NCI-H69 (cell line): ENCODE data around the gene CCDC187.

Source experiments
- DNase-seq: peaks from one replicate; lab custom pipeline; 2025; lab: John Stamatoyannopoulos, UW

CCDC187 gene

GRCh38 chr9:136339173-136339957 lies 35.5 kb upstream of the CCDC187 start:
- peak; percentile 31 for DNase-seq

GRCh38 chr9:136338511-136338910 lies 34.6 kb upstream of the CCDC187 start:
- no peak for DNase-seq

DNA sequence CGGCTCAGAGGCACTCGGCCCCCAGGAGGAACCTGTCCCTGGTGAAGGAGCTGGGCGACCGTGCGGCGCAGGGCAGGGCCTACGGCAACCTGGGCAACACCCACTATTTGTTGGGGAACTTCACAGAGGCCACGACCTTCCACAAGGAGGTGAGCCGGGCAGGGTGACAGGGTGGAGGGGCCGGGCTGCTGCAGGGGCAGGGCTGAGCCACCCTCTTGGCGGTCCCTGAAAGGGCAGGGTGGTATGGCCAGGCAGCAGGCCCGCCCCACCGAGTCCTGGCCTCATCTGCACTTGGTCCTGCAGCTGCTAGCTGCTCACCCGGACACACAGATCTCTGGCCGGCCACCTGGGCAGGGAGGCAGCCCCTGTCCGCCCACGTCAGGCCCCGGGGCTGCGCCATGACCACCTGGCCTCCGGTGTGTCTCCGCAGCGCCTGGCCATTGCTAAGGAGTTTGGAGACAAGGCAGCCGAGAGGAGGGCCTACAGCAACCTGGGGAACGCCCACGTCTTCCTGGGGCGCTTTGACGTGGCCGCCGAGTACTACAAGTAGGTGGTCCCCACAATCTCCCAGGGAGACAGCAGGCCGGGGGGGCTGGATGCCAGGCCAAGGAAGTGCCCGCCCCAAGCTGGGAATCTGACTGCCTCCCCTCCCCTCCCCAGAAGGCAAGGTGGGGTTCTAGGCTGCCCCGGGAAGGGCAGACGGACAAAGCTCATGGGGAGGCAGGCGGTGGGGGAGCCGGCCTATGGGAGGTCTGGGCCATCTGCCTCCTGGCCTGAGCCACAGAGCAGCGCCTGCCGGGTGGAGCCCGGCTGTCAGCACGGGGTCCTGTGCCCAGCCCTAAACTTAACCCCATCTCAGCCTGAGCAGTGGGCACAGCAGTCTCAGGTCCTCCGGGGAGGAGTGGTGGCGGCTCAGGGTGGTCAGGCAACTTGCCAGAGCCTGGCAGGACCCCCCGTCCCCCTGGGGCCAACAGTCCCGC lies 33.8 kb upstream of the CCDC187 start:
- no peak for DNase-seq

DNA sequence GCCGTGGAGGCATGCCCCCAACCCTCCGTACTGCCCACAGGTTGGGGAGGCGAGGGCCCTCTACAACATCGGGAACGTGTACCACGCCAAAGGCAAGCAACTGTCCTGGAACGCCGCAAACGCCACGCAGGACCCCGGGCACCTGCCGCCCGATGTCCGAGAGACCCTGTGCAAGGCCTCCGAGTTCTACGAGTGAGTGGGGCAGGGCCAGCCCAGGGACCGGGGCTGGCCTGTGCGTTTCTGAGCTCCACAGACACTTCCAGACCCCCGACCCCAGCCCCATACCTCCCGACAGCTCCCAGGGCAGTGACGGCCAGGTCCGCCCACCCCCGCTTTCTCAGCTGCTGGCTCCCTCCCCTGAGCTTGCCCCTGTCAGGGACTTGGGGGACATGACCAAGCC lies 33.0 kb upstream of the CCDC187 start:
- no peak for DNase-seq

DNA sequence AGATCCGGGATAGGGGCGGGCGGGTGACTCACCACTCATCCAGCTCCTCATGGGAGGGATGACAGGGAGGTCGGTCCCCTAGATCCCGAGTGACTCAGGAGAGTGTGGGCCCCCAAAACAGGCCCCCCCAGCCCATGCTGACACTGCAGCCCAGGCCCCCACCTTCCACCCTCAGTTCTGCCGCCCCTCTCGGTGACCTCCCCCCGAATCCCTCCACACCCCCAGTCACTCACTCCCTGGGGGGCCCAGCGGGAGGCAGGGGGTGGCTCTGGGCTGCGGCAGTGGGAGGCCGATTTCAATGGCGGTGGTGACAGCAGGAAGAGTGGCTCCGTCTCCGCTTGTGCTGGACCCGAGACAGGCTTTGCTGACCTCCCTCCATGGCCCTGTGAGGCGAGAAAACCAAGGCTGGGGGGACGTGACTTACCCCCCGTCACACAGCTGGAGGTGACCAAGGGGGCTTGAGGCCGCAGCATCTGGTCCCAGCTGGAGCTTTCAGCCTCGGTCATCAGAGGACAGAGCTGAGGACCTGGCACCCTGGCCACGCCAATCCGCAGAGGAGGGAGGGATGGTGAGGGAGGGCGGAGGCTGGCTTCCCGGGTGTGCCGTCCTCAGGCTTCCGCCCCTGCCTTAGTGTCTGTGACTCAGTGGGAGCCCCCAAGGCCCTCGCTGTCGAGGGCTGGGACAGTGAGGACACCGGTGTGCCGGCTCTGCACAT lies 32.4 kb upstream of the CCDC187 start:
- DNase-seq: no peak

DNA sequence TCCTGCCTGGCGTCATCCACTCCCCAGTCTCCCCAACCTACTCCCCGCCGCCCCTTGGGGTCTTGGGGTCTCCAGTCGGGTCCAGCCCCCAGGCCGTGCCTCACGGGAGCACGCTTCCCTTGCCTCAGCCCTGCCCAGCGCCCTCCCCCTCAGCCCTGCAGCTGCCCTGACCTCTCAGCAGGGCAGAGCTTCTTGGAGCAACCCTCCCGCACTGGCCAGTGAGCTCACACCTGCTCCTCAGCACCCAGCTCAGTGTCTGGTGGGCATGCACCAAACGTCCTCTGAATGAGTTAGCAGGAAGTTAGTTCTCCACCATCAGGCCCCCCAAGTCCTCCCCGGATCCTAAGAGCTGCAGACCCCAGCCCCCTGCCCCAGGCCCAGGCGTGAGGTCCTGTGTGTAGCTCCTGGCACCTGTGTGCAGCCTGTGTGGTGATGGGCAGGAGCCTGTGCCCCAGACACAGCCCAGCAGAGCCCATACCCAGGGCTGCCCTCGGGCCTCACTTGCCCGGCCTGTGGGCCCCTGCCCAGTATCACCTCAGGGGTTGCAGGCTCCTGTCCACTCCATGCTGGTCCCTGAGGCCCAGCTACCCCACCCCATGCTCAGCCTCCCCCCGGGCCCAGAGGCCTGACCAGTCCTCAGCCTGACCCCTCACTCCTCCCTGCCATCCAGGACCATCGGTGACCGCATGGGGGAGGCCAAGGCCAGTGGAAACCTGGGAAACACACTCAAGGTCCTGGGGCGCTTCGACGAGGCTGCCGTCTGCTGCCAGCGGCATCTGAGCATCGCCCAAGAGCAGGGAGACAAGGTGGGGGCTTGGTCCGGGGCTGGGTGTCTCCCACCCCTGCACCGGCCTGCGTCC lies 31.6 kb upstream of the CCDC187 start:
- no peak for DNase-seq

- no peak for DNase-seq
These were observed 30.6 kb upstream of the CCDC187 start for GRCh38 chr9:136334541-136334940.

DNA sequence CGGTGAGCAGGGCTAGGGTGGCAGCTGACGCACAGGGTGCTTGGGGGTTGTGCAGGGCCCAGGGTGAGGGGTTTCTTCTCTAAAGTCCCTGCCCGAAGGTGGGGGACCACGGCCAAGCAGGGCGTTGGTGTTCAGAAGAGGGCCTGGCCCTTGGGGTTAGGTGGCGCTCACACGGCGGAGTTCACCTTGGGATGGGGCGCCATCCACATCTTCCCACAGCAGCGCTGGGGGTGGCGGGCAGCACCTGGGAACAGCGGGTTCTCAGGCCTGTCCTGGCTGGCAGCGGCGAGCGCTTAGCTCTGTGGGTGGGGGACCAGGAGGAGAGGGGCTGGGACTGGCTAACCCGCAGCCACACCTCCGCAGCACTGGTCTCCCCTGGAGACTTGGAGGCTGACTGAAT lies 29.6 kb upstream of the CCDC187 start:
- DNase-seq: no peak

DNA sequence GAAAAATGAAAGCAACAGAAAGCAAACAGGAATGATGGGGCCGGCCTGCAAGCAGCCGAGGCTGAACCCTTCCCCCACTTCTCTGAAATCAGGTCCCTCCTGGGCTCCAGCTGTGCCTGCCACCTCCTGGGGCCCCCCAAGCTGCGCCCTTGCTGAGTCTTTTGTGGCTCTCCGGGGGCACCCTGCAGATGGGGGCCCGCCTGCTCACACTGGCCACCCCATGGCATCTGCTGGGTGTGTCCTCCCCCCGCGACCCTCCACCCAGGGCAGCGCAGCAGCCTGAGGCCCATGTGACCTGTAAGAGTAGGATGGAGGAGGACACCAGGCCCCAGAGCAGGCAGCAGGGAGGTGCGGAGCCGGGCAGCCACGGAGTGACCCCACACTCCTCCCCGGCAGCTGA lies 29.2 kb upstream of the CCDC187 start:
- DNase-seq: no peak

DNA sequence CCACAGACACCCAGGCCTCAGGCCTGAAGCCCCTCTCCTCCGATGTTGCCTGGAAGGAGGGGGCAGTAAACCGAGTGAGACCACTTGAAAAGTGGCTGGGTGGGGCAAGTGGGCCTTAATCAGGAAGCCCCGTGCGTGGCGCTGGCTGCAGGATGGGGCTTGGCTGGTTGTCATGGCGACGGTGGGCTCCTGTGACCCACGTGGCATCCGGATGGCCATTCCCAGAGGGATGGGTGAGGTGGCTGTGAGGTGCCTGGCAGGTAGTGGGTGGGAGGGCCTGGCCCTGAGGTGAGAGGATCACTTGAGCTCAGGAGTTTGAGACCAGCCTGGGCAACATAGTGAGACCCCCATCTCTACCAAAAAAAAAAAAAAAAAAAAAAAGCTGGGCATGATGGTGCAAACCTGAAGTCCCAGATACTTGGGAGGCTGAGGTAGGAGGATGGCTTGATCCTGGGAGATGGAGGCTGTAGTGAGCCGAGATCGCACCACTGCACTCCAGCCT lies 28.6 kb upstream of the CCDC187 start:
- DNase-seq: no peak

GRCh38 chr9:136331556-136332481 lies 27.9 kb upstream of the CCDC187 start:
- no peak for DNase-seq

DNA sequence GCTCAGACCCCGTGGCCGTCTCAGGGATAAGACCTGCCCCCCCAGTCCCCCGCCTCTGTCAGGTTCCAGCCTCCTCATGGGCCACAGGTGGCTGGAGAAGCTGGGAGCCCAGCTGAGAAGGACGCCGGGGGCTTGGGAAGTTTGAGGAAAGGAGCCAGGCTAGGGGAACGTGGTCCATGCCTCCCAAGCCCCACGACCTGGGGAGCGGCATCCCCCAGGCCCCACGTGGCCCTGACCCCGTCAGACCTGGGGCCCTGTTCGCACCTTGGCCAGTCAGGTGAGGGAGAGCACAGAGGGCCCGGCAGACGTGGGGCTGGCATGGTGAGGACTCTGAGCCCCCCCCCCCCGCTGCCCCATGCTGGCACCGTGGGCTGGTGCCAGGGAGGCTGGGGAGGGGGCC lies 27.1 kb upstream of the CCDC187 start:
- no peak for DNase-seq

- no peak for DNase-seq
These were observed 26.6 kb upstream of the CCDC187 start for GRCh38 chr9:136330406-136330990.

DNA sequence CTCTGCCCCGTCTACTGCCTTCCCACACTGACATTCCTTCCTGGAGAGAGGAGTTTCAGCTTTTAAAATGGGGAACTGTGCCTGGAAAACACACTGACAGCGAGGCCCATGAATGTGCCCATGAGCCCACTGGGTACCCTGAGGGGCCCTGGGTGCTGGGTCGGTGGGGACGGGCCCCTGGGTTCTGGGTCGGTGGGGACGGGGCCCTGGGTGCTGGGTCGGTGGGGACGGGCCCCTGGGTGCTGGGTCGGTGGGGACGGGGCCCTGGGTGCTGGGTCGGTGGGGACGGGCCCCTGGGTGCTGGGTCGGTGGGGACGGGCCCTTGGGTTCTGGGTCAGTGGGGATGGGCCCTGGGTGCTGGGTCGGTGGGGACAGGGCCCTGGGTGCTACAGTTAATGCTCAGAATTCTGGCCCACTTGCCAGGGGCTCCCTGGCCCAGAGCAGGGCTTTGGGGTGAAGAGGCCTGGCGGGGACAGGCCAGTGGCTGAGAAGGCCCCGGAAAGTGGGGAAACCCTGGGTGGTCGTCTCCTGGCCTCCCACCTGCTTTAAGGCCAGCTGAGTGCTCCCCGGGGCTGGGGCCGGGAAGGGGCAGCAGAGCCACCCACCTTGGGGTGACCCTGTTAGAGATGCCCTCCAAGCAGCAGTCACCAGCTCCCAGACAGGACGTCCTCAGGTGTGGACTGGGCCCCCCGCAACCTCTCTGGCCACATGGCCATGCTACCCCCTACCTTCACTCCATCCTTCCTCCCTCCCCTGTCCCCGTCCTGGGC lies 25.9 kb upstream of the CCDC187 start:
- no peak for DNase-seq

DNA sequence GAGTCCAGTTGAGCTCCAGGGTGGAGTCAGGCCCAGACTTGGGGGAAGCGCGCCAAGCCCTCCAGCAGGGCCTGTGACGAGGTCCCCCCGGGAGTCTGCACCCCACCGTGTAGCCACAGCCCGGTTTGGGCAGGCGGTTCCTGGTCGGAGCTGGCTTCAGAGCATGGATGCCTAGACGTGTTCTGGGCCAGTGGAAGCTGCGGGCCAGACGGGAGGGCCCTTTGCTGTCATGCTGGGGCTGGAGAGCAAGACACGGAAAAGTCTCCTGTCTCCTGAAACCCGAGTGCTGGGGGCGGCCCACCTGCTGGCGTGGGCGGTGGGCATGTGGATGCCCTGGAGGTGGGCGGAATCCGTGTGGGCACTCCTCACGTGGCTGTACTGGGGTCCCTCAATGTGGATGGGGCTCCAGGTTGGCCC lies 25.3 kb upstream of the CCDC187 start:
- no peak for DNase-seq

- DNase-seq: no peak
These were observed 24.7 kb upstream of the CCDC187 start for GRCh38 chr9:136328622-136329041.

DNA sequence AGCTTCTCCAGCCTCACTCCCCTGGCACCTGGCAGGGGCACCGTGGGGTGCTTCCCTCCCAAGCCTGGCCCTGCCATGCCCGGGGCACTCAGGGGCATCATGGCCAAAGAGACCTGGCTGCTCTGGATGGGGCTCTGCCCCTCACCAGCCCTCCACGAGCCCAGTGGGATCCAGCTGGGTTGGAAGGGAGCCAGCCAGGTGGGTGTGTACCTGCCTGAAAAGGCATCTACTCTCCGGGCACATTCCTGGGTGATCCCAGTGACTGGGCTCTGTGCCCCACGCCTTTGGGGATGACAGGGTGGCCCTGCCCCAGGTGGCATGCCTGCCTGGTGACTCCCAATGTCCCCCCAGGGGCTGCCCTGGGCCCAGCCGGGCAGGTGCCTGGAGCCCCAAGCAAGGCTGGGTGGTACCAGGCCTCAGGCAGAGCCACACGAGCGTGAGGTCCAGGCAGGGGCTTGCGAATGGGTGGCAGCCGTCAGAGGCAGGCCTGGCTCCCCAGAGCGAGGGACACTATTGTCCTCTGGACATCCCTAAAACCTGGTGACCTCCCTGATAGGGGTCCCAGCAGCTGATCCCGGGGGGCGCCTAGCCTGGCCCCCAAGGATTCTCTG lies 24.2 kb upstream of the CCDC187 start:
- DNase-seq: peak; percentile 86

DNA sequence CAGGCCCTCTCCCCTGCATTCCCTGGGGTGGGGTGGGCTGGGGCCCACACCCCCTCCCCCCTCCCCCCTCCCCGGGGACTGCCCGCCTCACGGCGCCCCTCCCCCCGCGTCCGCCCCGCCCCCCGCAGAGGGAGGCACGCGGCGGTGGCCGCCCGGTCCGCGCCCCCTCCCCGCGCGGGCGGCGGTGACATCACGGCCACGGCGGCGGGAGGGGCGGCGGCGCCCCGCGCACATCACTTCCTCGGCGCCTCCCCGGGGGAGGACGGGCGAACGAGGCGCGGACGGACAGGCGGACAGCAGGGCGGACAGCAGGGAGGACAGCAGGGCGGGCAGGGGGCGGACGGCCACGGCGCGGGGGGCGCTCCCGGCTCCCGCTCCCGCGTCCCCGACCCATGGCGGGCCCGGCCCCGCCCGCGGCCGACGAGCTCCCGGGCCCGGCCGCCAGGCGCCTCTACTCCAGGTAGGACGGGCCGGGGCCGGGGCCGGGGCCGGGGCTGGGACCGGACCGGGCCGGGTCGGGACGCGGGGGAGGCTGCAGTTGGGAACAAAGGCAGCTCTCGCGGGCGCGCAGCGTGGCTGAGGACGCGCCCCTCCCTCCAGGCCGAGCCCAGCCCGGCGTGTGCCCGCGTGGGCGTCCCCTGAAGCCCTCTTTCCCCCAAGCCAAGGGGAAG lies 23.5 kb upstream of the CCDC187 start, which contains the start of gene GPSM1:
GPSM1 (plus strand) TSS at position 236 of the 671 bp plus-strand sequence; CDS start at position 393, 157 bp downstream.
- peak; percentile 84 for DNase-seq
